NCI-H2196 (cell line): ENCODE results near the gene TENT4B.
"Not testable (repeated sequence)": the region's sequence is repeated elsewhere in the genome, so short reads cannot be mapped to it uniquely, and the experiment has no call there.

Experiments used
- DNase-seq: peaks from one replicate; lab custom pipeline; 2025; ENCODE audit not compliant: unreplicated experiment; lab: John Stamatoyannopoulos, UW

Gene TENT4B

DNA sequence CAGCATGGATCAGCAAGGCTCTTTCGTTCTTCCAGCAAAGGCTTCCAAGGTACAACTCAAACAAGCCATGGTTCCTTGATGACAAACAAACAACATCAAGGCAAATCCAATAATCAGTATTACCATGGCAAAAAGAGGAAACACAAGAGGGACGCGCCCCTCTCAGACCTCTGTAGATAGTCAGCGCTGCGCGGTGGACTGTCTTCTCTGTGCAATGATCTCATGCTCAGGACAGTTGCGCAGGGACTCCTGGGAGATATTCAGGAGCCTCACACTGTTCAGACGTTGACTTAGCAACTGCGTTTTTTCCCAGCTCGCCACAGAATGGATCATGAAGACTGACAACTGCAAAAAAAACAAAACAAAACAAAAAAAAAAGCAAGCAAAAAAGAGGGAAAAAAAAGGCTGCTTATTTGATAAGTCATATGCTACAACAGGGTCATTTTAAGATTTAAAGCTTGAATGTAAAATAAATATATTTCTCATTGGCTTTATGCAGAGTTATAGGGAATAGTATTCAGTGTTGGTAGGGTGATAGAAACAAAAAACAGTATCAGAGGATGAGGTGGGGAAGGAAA lies 76.1 kb downstream of the TENT4B start:
- no peak for DNase-seq

DNA sequence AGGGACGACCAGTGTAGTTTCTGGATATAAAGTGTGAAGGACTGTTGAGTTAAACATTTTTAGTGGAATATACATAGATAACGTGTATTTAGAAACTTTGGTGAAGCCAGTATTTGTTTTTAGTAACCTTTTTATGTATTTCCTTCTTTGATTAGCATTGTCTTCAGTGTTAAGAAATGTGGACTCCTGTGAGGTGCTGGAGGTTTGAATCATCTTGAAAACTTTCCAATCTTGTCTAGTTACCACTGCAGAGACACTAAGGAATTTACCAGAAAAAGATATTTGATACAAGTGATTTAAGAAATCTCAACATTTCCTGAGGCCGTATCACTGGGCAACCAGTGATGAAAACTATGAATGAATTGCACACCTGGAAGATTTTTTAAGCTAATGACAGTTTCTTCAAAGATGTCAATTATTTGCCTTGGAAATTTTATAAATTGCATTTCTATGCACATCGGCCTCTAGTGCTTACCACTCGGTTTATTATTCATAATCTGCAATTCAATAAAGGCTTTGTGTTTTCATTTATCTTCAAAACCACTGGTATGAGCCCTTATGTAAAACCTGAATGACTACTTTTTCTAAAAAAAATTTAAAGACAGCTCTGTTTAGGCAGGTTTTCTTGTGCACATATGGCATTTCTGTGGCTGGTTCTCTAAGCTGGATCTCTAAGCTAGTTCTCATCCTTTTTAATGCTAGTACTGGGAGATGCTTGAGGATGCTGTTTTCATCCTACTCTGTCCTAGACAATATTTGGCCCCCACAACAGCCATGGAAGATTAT lies 81.9 kb downstream of the TENT4B start:
- DNase-seq = no peak

DNA sequence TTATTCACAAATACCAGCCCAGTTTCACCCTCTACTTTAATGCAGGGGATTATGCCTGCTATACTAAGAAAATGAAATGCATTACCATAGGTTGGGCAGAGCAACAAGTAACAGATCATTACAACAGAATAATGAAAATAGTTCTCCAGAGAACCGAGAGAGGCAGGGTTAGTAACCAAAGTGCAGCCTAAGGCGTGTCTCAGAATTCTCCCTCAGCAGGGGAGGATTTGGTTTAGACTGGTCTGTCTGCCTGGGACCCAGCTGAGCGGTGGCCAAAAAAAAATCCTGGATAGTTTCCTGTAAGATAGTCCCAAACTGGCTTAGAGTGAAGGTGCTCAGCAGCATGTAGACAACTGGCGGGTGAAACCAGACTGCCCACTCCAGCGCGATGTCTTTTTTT lies 82.5 kb downstream of the TENT4B start:
- DNase-seq = no peak

DNA sequence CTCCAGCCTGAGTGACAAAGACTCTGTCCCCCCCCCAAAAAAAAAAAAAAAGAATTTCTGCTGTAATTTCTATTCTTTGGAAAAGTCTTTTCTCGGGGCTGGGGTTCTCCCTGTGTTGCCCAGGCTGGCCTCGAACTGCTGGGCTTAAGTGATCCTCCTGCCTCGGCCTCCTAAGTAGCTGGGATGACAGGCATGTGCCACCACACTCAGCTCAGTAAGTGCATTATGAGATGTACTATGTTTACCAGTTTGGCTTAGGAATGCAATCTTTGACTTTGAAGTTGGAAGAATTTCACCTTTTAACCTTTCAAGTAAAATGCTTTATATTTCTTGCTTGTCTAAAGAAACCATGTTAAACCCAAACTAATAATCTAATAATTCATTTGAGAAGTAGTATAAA lies 85.2 kb downstream of the TENT4B start:
- no peak for DNase-seq

DNA sequence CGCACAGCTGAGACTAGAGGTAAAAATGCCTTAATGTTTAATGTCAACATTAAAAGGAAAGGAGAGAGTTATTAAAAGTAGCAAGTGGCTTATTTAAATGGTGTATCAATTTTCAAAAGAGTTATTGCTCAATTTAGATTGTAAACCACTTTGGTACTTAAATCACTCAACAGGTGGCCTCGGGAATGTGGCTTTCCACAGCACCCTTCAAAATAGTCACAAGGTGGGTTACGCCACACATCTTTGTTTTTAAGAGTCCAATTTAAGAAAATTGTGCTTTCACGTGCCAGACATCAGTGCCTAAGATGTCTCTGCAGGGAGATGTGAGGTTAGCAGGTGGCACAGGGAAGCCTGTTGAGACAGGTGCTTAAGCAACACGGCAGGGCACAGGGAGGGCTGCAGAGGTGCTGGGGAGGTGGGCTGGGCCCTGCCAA lies 85.8 kb downstream of the TENT4B start:
- DNase-seq = peak; percentile 10

DNA sequence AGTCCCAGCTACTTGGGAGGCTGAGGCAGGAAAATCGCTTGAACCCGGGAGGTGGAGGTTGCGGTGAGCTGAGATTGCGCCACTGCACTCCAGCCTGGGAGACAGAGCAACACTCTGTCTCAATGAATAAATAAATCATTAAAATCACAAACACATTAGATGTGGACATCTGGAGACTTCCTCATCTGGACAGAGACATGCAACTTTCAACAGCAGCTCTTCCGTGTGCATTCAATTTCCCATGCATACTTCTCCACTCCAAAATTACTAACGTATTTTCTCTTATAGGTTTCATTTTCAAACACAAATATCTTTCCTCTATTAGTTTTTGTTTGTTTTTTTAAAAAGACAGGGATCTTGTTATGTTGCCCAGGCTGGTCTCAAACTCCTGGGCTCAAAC lies 89.9 kb downstream of the TENT4B start:
- not testable (repeated sequence) for DNase-seq

DNA sequence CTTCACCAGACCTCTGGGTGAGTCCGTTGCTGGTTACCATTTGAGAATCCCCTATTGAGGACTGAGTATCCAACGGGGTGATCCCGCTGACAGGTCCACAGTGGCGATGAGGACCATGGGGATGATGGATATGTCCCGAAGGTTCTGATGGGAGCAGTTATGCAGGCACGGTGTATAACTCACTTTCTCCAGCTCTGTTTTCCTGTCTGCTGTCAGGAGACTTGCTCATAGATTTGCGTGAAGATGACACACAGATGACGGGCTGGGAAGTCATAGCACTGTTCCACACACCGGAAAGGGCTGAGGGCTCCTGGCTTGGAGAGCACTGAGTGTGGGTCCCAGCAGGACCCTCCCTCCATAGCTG lies 91.0 kb downstream of the TENT4B start:
- DNase-seq = no peak

DNA sequence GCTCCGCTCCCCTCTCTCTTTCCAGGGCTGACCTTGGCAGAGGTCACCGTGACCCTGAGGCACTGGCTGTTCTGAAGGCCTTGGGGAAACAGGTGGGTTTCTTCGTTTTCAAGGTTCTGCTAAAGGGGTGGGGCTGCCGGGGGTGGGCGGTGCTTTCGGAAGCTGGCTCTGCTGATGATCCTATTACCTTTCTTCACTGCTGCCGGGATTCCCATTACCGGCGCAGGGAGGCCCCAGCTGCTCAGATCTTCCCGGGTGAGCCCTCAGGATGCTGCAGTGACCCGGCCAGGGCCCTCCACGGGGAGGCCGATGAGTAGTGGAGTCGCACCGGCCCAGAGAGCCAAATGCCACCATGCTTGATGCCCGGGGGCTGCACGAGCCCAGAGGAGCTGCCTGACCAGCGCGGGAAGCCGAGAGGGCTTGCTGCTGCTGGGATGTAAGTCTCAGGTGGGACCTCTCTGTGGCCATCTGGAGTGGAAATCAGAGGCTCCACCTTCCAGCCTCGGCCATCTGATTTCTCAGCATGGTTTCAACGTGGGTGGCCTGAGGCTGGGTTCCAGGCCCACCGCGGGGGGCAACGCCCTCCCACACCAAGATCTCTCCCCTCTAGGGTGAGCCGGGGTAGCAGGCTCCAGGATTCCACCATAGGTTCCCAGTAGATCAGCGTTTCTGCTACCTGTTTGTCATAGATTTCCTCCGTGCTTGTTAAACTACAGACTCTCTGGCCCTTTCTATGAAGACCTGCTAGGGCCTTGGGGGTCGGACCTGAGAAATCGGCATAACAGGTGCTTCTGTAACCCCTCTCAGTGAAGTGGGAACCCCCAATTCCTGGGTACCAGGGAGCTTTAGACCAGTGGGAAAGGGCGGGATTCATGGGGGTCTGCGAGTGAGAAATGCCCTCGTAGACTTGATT lies 91.7 kb downstream of the TENT4B start:
- DNase-seq = no peak

DNA sequence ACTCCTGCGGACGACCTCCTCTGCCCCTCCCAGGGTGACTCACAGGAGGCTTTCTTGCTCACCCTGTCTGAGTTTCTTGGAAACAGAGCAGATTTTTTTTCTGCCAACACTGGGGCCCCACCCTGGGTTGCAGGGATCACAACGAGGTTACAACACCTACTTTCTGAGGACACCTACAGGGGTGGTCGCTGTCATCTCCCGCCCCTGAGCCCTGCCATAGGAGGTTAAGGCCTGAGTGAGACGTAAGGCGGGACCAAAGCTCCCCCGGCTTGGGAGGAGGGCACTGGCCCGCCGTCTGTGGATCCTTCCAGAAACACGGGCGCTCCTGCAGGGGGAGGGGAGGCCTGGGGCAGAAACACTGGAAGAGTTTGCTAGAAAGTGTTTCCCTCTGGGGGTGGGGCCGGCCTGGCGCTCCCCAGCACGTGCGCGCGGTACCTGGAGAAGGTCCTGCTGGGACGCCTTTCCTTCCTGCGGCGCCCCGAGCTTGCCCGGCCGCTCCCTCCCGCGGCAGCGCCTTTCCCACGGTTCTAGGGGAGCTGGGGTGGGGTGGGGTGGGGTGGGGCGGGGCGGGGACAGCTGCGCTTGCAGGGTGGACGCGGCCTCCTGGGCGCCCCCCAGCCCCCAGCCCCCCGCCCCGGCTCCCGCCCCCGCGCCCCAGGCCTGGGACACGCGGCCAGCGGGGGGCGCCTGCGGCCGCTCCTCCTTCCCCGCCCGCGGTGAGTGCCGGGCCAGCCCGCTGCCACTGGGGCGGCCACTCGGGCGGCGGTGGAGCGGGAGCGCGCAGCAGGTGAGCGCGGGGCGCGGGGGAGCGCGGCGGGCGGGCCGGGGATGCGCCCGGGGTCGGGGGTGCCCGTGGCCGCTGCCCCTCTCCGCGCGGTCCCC lies 92.6 kb downstream of the TENT4B start:
- DNase-seq = peak; percentile 10

DNA sequence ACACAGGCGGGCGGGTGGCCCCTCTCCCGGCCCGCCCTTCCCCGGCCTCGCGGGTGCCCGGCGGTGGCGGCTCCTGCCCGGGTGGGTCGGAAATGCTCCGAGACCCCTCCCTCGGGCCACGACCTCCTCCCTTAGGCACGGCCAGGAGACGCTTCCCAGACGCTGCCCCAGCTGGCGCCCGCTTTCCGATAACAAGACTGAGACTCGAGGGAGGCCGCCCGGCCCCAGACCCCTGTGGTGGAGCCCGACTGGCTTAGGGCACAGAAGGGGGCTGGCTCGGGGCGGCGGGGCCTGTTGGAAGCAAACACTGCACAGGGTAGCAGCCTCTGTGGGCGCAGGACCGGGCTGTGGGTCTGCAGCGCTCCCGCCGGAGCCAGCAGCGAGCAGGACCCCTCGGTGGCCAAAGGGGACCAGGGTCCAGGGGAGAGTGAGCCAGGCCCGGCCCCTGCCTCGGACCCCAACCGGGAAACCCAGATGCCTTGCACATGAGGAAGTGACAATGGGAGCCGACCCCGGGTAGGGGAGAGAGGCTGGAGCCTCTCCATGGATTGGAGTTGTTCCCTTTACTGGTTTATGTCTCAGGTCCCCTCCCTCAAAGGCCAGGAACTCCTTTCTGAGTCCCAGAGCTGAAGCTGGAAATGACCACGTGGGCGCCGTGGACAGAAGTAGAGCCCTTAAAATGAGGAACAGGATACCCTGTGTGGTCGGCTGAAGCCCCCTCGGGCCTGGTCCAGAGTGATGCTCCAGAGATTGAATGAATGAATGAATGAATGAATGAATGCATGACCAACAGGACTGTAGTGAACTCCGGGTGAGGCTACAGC lies 93.4 kb downstream of the TENT4B start:
- no peak for DNase-seq

DNA sequence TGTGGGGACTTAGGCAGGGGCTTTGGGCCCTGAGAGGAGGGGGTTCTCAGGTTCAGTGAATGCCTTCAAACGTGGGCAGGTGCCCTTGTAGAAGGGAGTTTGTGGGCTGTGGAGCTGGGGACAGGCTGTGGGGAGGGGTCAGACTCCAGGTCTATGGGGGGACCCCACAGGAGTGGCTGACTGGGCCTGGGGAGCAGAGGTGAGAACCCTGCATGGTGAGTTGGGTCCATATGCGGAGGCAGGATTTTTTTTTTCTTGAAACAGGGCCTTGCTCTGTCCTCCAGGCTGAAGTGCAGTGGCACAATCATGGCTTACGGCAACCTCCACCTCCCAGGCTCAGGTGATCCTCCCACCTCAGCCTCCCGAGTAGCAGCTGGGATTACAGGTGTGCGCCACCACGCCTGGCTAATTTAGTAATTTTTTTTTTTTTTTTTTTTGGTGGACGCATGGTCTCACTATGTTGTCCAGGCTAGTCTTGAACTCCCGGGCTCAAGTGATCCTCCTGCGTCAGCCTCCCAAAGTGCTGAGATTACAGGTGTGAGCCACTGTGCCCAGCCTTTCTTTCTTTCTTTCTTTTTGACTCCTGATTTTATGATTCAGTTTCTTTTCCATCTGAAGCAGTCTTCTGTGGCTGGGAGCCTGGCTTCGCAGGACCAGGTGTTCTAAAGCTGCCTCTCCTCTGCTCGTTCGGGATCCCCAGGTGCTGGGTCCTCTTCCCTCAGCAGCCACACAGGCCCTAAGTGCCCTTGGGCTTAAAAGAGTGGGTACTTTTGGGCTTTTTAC lies 94.2 kb downstream of the TENT4B start:
- DNase-seq = no peak

DNA sequence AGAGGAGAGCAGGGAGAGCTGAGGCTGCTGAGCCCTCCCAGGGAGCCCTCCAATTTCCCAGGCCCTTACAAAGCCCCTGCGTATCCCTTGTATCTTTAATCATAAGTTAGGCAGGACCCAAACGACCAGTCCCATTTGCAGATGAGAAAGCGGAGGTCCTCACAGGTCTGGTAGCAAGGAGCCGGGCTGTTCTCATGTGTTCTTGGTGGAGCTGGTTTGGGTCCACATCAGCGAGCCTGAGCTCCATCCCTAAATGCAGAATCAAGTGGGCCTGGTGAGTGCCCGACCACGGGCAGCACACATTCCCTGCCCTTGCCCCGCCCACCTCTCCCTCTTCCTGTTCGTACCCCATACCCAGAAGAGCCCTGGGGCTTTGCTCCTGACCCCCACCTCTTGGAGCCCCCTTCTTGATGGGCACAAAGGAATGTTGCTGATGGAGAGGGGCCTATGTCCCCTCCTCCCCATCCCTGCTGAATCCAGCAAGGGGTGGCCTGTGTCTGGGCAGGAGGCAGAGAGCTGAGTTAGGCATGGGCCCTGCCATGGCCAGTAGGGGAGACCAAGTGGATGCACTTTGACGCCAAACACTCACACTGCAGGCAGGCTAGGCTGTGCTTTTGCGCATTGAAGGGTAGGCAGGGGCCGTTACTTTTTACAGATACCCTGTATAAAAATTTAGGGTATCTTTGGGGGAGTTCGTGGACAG lies 95.0 kb downstream of the TENT4B start:
- DNase-seq = no peak

DNA sequence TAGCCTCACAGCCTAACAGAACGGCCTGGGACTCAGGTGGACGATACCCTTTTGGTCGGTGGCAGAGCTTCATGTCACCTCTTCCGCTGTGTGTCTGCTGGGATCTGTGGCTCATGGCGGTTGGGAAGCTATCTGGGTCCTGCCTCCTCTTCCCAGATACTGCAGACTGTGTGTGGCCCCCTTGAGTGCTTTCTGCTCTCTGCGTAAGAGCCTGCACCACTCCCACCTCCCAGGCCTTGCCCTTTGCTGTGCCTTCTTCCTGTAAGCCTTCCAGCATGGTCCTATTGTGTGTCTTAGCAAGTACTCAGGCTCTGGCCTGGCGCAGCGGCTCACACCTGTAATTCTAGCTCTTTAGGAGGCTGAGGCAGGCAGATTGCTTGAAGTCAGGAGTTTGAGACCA lies 95.7 kb downstream of the TENT4B start:
- no peak for DNase-seq

DNA sequence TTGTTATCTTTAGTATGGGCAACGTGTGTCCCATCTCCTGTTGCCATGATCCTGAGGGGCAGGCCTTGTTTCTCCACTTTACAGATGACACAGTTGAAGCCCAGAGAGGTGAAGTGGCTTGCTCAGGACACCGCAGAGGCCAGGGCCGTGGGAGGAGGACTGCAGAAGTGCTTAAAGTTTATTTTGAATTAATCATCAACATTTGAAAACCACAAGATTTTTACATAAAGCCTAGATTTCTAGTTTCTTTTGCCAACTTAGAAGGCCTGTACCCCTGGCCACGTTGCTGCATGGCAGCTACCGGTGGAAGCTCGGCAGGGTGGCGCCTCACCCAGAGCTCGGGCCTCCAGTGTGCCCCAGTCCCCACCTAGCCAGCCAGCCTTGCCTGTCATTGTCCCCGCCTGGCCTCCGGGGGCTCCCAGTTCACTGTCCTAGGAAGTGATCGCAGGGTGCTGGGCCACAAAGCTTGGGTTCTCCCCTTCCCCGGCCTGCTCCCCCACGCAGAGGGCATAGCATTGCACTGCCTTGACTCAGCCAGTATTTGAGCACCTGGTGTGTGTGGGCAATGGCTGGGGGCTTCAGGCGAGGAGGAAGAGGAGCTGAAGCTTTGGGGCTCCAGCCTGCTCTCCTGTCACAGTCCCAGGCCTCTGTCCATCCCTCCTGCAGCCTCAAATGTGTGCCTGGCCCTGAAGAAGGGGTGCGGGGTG lies 98.4 kb downstream of the TENT4B start:
- DNase-seq = no peak

DNA sequence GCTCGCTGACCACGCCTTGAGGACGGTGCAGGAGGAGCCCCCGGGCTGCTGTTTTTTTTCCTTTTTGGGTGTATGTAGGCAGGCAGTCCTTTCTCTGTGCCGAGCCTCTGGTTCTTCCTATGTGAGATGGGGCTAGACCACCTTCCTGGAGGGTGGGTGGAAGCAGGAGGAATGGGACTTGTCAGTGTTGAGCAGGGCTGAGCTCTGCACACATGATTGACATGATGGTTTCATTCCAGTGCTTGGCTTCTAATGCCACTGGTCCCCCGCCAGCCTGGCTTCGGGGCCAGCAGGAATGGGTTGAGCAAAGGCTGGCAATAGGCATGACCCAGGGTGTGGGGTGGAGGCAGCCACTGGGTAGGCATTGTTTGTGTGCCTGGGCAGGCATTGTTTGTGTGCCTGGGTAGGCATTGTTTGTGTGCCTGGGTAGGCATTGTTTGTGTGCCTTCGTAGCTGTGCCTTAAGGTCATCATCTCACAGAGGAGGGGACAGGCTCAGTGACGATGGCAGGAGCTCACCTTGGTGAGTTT lies 99.0 kb downstream of the TENT4B start:
- no peak for DNase-seq

DNA sequence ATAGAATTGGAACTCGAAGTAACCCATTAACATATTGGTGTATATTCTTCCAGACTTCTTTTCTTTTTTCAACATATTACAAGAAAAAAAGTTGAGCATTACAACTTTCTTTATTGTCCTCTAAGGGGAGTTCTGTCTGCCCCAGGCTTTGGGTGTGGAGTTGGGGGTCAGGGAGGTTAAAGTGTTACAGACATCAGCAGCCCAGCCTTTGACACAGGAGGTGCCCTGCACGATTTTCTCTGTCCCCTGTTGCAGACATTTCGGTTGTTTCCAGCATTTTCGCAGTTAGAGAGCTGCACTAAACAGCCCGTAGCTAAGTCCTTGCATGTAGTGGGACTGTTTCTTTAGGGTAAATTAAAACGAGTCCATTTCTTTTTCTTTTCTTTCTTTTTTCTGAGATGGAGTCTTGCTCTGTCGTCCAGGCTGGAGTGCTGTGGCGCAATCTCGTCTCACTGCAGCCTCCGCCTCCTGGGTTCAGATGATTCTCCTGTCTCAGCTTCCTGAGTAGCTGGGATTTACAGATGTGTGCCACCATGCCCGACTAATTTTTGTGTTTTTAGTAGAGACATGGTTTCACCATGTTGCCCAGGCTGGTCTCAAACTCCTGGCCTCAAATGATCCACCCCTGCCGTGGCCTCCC lies 99.9 kb downstream of the TENT4B start:
- DNase-seq = no peak

DNA sequence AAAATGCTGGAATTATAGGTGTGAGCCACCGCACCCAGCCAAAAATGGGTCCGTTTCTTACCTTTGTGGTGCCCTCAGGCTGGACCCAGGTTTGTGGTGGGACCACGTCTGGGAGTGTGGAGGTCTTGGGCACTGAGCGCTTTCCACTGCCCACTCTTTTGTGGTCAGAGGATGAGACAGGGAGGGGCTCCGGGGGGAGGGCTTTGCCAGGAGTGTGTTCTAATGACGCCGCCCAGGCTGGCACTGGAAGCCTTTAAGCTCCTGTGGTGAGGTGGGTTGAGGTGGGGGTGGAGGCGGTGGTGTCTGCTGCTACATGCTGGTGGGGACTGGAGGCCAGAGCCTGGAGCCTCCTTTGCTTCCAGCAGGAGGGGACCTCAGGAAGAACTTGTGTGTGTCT lies 100.4 kb downstream of the TENT4B start:
- DNase-seq = no peak
